ENCODE measurements around the gene PTPRK. TPM values are rescaled to one million over a fixed set of nuclear protein-coding genes. Genes with fewer than 3 reads are reported as not detected.

The PTPRK gene
- total and polyA plus RNA-seq, 2 of the 8 experiments (the other 6 are each of a cell fraction or from before 2014, with no cell fraction given): 11.4 to 47.3 TPM

DNA sequence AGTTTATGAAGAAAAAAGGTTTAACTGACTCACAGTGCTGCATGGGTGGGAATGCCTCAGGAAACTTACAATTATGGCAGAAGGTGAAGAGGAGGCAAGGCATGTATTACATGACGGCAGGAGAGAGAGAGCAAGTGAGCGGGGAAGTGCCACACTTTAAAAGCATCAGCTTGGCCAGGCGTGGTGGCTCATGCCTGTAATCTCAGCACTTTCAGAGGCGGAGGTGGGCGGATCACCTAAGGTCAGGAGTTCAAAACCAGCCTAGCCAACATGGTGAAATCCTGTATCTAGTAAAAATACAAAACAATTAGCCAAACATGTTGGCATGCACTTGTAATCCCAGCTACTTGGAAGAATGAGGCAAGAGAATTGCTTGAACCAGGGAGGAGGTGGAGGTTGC lies 406.2 kb downstream of the PTPRK start (continued):
- TF ChIP-seq, protein P1, sequence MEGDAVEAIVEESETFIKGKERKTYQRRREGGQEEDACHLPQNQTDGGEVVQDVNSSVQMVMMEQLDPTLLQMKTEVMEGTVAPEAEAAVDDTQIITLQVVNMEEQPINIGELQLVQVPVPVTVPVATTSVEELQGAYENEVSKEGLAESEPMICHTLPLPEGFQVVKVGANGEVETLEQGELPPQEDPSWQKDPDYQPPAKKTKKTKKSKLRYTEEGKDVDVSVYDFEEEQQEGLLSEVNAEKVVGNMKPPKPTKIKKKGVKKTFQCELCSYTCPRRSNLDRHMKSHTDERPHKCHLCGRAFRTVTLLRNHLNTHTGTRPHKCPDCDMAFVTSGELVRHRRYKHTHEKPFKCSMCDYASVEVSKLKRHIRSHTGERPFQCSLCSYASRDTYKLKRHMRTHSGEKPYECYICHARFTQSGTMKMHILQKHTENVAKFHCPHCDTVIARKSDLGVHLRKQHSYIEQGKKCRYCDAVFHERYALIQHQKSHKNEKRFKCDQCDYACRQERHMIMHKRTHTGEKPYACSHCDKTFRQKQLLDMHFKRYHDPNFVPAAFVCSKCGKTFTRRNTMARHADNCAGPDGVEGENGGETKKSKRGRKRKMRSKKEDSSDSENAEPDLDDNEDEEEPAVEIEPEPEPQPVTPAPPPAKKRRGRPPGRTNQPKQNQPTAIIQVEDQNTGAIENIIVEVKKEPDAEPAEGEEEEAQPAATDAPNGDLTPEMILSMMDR (IDR thresholded peaks at IDR 0.05; ENCODE audit: control extremely low read depth in 1 of 3, insufficient read depth in 1 of 3, low read depth in 1 of 3, low read length in 3 of 3): no peak
- no peak for TF ChIP-seq YY1 (IDR thresholded peaks at IDR 0.05; ENCODE audit: low read depth, low read length)
